Embryonic facial prominence (tissue), 1 donor: Measurements from ENCODE around the gene KLHL14.
"Not testable (repeated sequence)": the region's sequence is repeated elsewhere in the genome, so short reads cannot be mapped to it uniquely, and the experiment has no call there.

Experiments
- DNase-seq: peaks from one replicate; pipeline ENCODE4 v3.0.0-alpha.2; 2016; ENCODE audit errors: extremely low spot score

KLHL14 gene

GRCh38 chr18:32637659-32638058, 135.2 kb downstream of the KLHL14 start:
- not testable (repeated sequence) for DNase-seq

- DNase-seq, result no peak
Measured at GRCh38 chr18:32637226-32637625, 135.6 kb downstream of the KLHL14 start.

- DNase-seq, result no peak
Measured at GRCh38 chr18:32634876-32635431, 137.9 kb downstream of the KLHL14 start.

- DNase-seq, result no peak
Measured at GRCh38 chr18:32629981-32630700, 142.7 kb downstream of the KLHL14 start.

GRCh38 chr18:32629292-32629691, 143.5 kb downstream of the KLHL14 start:
- DNase-seq, result no peak

- DNase-seq, result no peak
Measured at GRCh38 chr18:32624182-32624723, 148.6 kb downstream of the KLHL14 start.

- DNase-seq, result no peak
Measured at GRCh38 chr18:32623563-32623962, 149.3 kb downstream of the KLHL14 start.
